Ectodermal cell (in vitro differentiated cells): Measurements from ENCODE around the gene KRTAP7-1.

Source experiments
- H3K27ac ChIP-seq: 2 replicates; pipeline ENCODE4 v1.7.0; 2013; ENCODE audit warnings: mild to moderate bottlenecking, low read depth, low read length; ENCODE audit not compliant: insufficient read depth, poor library complexity, severe bottlenecking
- H3K27me3 ChIP-seq: 2 replicates; pipeline ENCODE4 v1.7.0; 2013; ENCODE audit warnings: mild to moderate bottlenecking, low read length; ENCODE audit not compliant: insufficient read depth, control insufficient read depth, poor library complexity, severe bottlenecking
- H3K36me3 ChIP-seq: one replicate; pipeline ENCODE4 v1.7.0; 2013; ENCODE audit warnings: low read length; ENCODE audit not compliant: control insufficient read depth, insufficient read depth
- H3K4me1 ChIP-seq: one replicate; pipeline ENCODE4 v1.7.0; 2013; ENCODE audit warnings: low read length; ENCODE audit not compliant: control insufficient read depth, insufficient read depth
- H3K4me3 ChIP-seq: 2 replicates; pipeline ENCODE4 v1.7.0; 2013; ENCODE audit warnings: low read depth, low read length, control low read depth; ENCODE audit not compliant: insufficient read depth
- H3K9me3 ChIP-seq: 2 replicates; pipeline ENCODE4 v1.7.0; 2013; ENCODE audit warnings: mild to moderate bottlenecking, low read length, moderate library complexity; ENCODE audit not compliant: control insufficient read depth
- WGBS, 2 experiments: methylation state at CpG; one replicate each; pipeline ENCODE4 v1.1.7; 2013; ENCODE audit warnings: missing lambda C conversion rate in 2 of 2; 5-methylcytosine and 5-hydroxymethylcytosine counted together

The KRTAP7-1 gene

DNA sequence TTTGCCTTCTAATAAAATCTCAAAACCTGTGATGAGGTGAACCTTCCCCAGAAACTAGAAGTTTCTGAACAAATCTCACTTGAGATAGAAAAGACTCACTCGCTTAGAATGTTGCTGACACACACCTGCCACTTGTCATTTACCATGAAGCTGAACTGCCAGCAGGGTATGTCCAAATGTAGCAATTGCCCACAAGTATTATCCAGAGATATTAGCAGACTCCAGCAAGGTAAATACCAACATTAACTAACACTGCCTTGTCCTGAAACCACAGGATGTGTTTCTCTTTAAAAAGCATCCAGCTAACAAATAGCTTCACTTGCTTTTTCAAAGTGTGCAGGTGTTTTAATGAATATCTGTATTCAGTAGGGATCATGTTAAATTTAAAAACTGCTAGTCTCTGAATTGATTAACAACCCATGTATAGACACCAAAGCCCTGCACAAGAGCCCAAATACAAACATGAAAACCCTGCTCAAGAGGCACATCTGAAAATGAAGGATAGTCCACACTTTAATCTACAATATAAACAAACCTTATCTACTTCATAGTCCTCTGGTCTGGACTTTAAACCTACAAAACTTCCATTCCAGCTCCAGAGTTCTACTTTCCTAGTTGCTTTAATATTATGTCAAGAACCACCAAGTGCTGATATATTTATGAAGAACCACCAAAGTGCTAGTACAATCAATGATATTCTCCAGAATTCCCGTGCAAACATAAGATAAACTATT, 35.8 kb downstream of the KRTAP7-1 start:
- no peak overlapping the region for H3K4me3 ChIP-seq
- no peaks in the 10 kb centered on the region for H3K36me3 ChIP-seq
- no peaks in the 10 kb centered on the region for H3K9me3 ChIP-seq
- H3K27ac ChIP-seq: no peak overlapping the region
- WGBS, 2 experiments: 84 to 88% methylated on average over 1 of the region's 2 CpGs
- H3K27me3 ChIP-seq: no peaks in the 10 kb centered on the region
- no peaks in the 10 kb centered on the region for H3K4me1 ChIP-seq

DNA sequence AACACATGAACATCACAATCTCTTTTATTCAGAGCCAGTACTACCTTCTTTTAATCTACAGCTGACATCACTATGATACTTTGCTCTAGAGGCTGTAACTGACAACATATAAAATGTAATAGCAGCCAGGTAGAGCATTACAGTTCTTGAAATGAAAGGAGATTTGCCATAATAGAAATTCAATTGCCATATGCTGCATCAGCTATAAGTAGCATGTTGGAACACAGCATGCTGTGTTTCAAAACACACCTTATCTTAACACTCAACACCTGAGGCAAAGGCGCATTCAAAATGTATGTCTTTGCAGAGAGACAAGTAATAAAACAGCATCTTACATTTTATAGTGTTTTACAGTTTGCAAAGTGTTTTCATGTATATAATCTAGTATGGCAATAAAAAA, 50.3 kb downstream of the KRTAP7-1 start:
- Histone ChIP-seq H3K27ac (no peak overlapping the region), H3K4me1 (no peaks in the 10 kb centered on the region), H3K4me3 (no peak overlapping the region), H3K27me3 (no peaks in the 10 kb centered on the region), H3K9me3 (no peaks in the 10 kb centered on the region), H3K36me3 (no peaks in the 10 kb centered on the region)
- WGBS, 2 experiments: 100% methylated on average over 1 of the region's 1 CpG; no CpG with 5 or more reads in 1 of the 2 experiments
